ENCODE results near the gene FAM76B. TPM values are rescaled to one million over a fixed set of nuclear protein-coding genes. Genes with fewer than 3 reads are reported as not detected.

The FAM76B gene
- total RNA-seq, 1 donor from 2014 or later, result 53.0 TPM

DNA sequence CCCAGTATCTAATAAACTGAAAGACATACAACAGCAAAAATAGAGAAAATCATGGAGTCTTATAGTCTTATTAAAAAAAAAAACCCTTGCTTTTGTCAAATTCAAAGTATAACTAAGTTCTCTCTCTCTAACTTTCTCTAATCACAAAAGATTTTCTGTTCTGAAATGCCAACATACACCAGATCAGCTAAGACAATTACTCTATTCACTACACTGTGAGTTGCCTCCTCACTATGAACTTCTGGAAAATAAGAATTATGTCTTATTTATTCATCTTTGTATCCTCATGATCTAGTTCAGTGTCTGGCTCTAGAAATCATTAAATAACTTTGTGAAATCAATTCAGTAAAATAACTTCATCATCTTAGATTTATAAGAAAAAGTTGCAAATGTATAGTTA, 12.7 kb downstream of the FAM76B start:
- Mint-ChIP-seq H3K4me1 (peaks cover 26% of the 10 kb centered on the region), H3K9me3 (no peaks in the 10 kb centered on the region), H3K36me3 (ENCODE audit: low read depth) (peaks cover 79% of the 10 kb centered on the region), H3K4me3 (no peak overlapping the region), H3K27ac (peak overlapping the region; percentile 46), H3K27me3 (no peaks in the 10 kb centered on the region)
- DNase-seq (no peak), ATAC-seq (ENCODE audit: low read depth) (no peak)
- TF ChIP-seq, protein P1, sequence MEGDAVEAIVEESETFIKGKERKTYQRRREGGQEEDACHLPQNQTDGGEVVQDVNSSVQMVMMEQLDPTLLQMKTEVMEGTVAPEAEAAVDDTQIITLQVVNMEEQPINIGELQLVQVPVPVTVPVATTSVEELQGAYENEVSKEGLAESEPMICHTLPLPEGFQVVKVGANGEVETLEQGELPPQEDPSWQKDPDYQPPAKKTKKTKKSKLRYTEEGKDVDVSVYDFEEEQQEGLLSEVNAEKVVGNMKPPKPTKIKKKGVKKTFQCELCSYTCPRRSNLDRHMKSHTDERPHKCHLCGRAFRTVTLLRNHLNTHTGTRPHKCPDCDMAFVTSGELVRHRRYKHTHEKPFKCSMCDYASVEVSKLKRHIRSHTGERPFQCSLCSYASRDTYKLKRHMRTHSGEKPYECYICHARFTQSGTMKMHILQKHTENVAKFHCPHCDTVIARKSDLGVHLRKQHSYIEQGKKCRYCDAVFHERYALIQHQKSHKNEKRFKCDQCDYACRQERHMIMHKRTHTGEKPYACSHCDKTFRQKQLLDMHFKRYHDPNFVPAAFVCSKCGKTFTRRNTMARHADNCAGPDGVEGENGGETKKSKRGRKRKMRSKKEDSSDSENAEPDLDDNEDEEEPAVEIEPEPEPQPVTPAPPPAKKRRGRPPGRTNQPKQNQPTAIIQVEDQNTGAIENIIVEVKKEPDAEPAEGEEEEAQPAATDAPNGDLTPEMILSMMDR (IDR thresholded peaks at IDR 0.05), result no peak
- CTCF ChIA-PET, result no interaction called here
- intact Hi-C loops (cut with micrococcal nuclease), result loop anchor here (1.0 kb wide), 1 partner anchor 8 kb away; no protein-coding TSS in a partner anchor
- POLR2A ChIA-PET, result interaction anchor here (0.8 kb wide), 1 partner anchor 9 kb away, joined by 3 read pairs; no protein-coding TSS in a partner anchor

DNA sequence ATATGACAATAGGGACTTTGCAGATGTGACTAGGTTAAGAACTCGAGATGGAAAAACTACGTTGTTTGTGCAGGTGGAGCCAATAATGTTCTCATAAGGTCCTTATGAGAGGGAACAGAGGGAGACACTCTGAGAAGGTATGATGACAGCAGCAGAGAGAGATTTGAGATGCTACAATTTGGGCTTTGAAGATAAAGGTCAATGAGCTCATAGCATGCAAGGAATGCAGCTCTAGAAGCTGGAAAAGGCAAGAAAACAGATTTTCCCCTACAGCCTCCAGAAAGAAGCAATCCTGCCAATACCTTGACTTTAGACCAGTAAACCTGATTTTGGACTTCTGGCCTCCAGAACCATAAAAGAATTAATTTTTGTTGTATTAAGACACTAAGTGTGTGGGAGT, 21.1 kb downstream of the FAM76B start:
- H3K27ac Mint-ChIP-seq, result no peak overlapping the region
- no peaks in the 10 kb centered on the region for H3K27me3 Mint-ChIP-seq
- ChIA-PET POLR2A (interaction anchor here (1.8 kb wide), 1 partner anchor 615 kb away, joined by 5 read pairs; no protein-coding TSS in a partner anchor), CTCF (interaction anchor here (1.2 to 10.0 kb wide), 3 partner anchors 62 to 614 kb away, joined by 3 to 167 read pairs (median 4); no protein-coding TSS in a partner anchor)
- peaks cover 14% of the 10 kb centered on the region for H3K4me1 Mint-ChIP-seq
- no peaks in the 10 kb centered on the region for H3K9me3 Mint-ChIP-seq
- DNase-seq (no peak), ATAC-seq (ENCODE audit: low read depth) (no peak)
- no peak overlapping the region for H3K4me3 Mint-ChIP-seq
- peaks cover 28% of the 10 kb centered on the region for H3K36me3 Mint-ChIP-seq (ENCODE audit: low read depth)
- intact Hi-C loops (cut with micrococcal nuclease), result loop anchor here (2.0 to 10.0 kb wide), 2 partner anchors 14 to 394 kb away; no protein-coding TSS in a partner anchor
- TF ChIP-seq, protein P1 (IDR thresholded peaks at IDR 0.05), result no peak

DNA sequence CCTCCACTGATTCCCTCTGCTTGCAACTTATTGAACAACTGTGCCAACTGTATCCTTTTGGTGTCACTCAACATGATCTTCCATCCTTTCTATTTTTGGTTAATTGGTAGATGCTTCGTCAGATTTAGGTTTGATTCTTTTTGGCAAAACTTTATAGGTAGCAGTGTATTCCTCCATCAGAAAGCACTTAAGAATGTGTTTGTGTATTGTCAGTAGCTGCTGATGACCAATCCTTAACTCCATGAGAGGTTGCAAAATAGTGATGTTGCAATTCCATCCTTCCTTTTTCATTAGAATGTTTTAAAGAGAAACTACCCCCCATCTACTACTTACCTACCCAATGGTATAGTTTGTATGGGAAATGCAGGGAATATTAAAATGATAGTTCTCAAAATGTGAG, 22.1 kb downstream of the FAM76B start:
- Mint-ChIP-seq H3K27ac (no peak overlapping the region), H3K36me3 (ENCODE audit: low read depth) (peaks cover 21% of the 10 kb centered on the region), H3K9me3 (no peaks in the 10 kb centered on the region), H3K27me3 (no peaks in the 10 kb centered on the region), H3K4me3 (no peak overlapping the region), H3K4me1 (peaks cover 17% of the 10 kb centered on the region)
- POLR2A ChIA-PET, result interaction anchor here (0.6 to 1.8 kb wide), 4 partner anchors 10 to 614 kb away, joined by 3 to 5 read pairs (median 3); no protein-coding TSS in a partner anchor
- intact Hi-C loops (cut with micrococcal nuclease), result loop anchor here (10.0 kb wide), 1 partner anchor 393 kb away; no protein-coding TSS in a partner anchor
- DNase-seq, result no peak
- no peak for ATAC-seq (ENCODE audit: low read depth)
- TF ChIP-seq, protein P1 (IDR thresholded peaks at IDR 0.05), result no peak
- CTCF ChIA-PET, result interaction anchor here (1.2 to 10.0 kb wide), 3 partner anchors 60 to 613 kb away, joined by 4 to 167 read pairs (median 8); no protein-coding TSS in a partner anchor

DNA sequence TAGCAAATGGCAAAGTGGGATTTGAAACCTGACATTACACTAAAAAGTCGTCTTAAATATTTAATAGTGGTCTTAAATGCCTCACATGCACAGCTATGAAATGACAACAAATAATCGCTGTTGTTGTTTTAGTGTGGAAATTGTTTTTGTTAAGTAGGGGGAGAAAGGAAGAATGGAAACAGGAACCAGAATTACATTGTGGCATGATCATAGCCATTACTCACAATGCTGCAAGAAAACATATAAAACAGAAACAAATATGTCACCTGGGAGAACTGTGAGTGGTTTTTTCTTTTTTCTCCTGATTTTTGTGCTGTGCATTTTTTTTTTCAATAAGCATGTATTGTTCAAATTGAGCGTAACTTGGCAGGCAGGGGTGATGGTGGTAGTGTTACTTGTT, 22.9 kb downstream of the FAM76B start:
- H3K4me3 Mint-ChIP-seq, result no peak overlapping the region
- H3K9me3 Mint-ChIP-seq, result no peaks in the 10 kb centered on the region
- POLR2A ChIA-PET, result interaction anchor here (1.2 kb wide), 1 partner anchor 61 kb away, joined by 3 read pairs; no protein-coding TSS in a partner anchor
- peaks cover 17% of the 10 kb centered on the region for H3K4me1 Mint-ChIP-seq
- intact Hi-C loops (cut with micrococcal nuclease), result loop anchor here (10.0 kb wide), 1 partner anchor 392 kb away; no protein-coding TSS in a partner anchor
- no peaks in the 10 kb centered on the region for H3K27me3 Mint-ChIP-seq
- H3K36me3 Mint-ChIP-seq (ENCODE audit: low read depth), result peaks cover 17% of the 10 kb centered on the region
- CTCF ChIA-PET, result interaction anchor here (7.7 to 10.0 kb wide), 2 partner anchors 60 to 613 kb away, joined by 60 to 167 read pairs; no protein-coding TSS in a partner anchor
- ATAC-seq (ENCODE audit: low read depth) (no peak), DNase-seq (no peak)
- TF ChIP-seq, protein P1 (IDR thresholded peaks at IDR 0.05), result no peak
- no peak overlapping the region for H3K27ac Mint-ChIP-seq

DNA sequence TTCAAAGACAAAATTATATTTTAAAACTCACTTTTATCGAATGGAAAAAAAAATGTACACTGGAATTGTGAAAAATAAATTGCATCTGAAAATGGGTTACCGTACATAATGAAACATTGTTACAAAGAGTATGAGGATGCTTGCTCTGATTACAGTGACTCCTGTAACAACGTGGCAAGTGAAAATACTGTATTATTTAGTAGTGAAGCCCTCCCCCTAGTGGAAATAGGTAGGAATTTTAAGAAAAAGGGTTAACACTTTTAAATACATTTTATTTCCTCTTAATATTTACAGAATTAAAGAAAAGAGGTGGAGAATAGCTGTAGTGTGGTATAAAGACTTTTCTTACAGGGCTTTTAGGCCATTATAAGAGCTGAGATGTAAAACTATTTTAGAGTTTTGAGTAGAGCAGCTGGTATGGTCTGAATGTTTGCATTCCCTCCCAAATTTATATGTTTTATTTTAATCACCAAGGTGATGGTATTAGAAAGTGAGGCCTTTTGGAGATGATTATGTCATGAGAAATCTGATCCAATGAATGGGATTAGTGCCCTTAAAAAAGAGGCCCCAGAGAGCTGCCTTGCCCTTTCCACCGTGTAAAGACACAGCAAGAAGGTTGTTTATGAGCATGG, 25.2 kb downstream of the FAM76B start:
- DNase-seq (no peak), ATAC-seq (ENCODE audit: low read depth) (peak; percentile 69)
- ChIA-PET CTCF (interaction anchor here (0.6 to 10.0 kb wide), 9 partner anchors 25 to 610 kb away, joined by 3 to 167 read pairs (median 3); partner anchors contain the start of gene SESN3), POLR2A (interaction anchor here (0.6 to 1.5 kb wide), 6 partner anchors 26 to 697 kb away, joined by 3 to 9 read pairs (median 4); partner anchors contain the start of genes CEP57 and SESN3)
- Mint-ChIP-seq H3K4me1 (peaks cover 23% of the 10 kb centered on the region), H3K27me3 (no peaks in the 10 kb centered on the region), H3K4me3 (no peak overlapping the region), H3K9me3 (no peaks in the 10 kb centered on the region), H3K27ac (no peak overlapping the region), H3K36me3 (ENCODE audit: low read depth) (peaks cover 8% of the 10 kb centered on the region)
- intact Hi-C loops (cut with micrococcal nuclease), result loop anchor here (1.0 to 10.0 kb wide), 8 partner anchors 48 to 1142 kb away; partner anchors contain the start of gene SESN3
- TF ChIP-seq, protein P1 (IDR thresholded peaks at IDR 0.05), result no peak

Data from activated B cell treated with CpG ODN at 0.5 μM for 24 hours (primary cell).